Lower leg skin (tissue), 3 donors: ENCODE measurements around the gene PTBP1.

Source experiments
- CTCF ChIP-seq, 3 donors: fragments of 450-650 bp; IDR thresholded peaks; one replicate each; pipeline ENCODE4 v1.5.1; 2016; ENCODE audit warnings: antibody characterized with exemption in 3 of 3, mild to moderate bottlenecking in 3 of 3, moderate library complexity in 2 of 3
- POLR2A ChIP-seq, 2 donors: fragments of 450-650 bp; IDR thresholded peaks; one replicate each; pipeline ENCODE4 v1.6.1; 2016 to 2017; ENCODE audit warnings: antibody characterized with exemption in 2 of 2, mild to moderate bottlenecking in 1 of 2, moderate library complexity in 1 of 2

GRCh38 chr19:831407-832369, 34.4 kb downstream of the PTBP1 start:
- TF ChIP-seq POLR2A (IDR thresholded peaks at IDR 0.05): no peak
- TF ChIP-seq CTCF (IDR thresholded peaks at IDR 0.05): no peak
